ENCODE measurements around the gene RNF144B. TPM values are rescaled to one million over a fixed set of nuclear protein-coding genes. Genes with fewer than 3 reads are reported as not detected.
"Not testable (repeated sequence)": the region's sequence is repeated elsewhere in the genome, so short reads cannot be mapped to it uniquely, and the experiment has no call there.

The RNF144B gene
- total RNA-seq, 1 experiment from 2014 or later, result 7.7 TPM

DNA sequence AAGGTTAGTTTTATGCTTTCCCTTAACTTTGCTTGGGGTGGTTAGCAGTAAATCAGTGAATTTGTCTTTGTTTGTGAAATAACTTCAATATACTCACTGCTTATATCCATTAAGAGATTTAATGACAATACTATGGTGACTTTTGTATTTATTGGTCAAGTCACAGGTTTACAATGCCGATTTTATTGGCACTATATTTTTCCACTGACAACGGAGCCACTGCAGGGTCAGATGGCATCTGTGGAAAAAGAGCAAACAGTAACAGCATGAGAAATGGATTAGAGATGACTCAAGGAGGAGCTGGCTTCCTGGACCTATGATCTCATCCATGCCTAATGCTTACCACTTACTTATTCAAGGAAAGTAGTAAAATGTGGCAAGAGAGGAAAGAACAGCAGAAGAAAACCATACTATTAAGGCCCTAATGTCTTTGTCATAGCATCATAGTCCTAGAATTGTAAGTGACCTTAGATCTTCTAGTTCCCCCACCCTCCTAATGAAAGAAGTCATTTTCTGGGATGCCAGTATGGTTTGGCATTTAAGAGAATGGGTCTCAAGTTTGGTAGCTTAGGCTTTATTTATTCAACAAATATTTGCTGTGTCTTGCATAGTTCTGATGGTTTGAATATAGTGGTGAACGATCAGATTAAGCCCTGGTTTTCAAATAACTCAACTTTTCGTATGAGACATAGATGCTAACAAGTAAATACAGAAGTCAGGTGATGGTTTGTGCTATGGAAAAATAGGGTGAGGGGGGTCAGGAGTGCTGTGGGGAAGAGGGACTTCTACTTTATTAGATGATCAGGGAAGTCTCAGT lies 18.5 kb downstream of the RNF144B start:
- DNase-seq (ENCODE audit: extremely low read depth, low read depth), result peak; percentile 45

GRCh38 chr6:18406955-18407749 lies 20.0 kb downstream of the RNF144B start:
- DNase-seq (ENCODE audit: extremely low read depth, low read depth), result no peak

GRCh38 chr6:18409602-18410001 lies 22.5 kb downstream of the RNF144B start:
- not testable (repeated sequence) for DNase-seq (ENCODE audit: extremely low read depth, low read depth)

DNA sequence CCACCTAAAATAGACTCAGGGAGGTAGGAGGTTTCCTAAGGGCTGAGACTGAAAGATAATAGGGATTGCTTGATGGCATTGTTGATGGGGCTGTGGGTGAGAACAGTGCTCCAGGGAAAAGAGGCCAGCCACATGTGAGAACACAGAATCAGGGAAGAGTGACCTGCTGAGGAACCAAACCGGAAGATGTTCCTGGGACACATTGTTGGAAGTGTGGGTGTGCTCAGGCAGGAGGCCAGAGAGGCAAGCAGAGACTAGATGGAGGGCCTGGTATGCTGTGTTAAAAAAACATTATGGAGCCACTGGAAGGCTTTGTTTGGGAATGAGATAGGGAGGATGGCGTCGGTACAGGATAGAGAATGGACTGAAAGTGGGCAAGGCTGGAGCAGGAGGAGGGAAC lies 23.3 kb downstream of the RNF144B start:
- DNase-seq (ENCODE audit: extremely low read depth, low read depth), result no peak

GRCh38 chr6:18412068-18412467 lies 24.9 kb downstream of the RNF144B start:
- no peak for DNase-seq (ENCODE audit: extremely low read depth, low read depth)

- DNase-seq (ENCODE audit: extremely low read depth, low read depth), result no peak
These were observed 25.5 kb downstream of the RNF144B start for GRCh38 chr6:18412644-18413043.

- DNase-seq (ENCODE audit: extremely low read depth, low read depth), result no peak
These were observed 26.2 kb downstream of the RNF144B start for GRCh38 chr6:18413381-18413780.

DNA sequence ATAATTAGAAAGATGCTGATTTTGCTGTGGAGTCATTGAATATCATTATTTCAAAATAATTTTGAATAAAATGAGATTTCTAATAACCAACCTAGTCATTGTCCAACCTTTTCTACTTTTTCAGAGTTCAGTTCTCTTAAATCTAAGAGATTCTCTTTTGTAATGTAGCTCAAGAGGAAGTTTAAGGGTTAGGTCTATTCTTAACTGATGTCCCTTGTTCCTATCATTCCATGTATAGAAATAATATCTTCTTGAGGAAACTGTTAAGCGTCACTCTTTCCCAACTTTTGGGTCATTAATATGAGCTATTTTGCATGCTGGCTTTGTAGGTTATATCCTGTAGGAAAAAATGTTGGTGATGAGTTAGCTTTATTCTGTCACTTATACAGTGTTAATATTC lies 27.0 kb downstream of the RNF144B start:
- no peak for DNase-seq (ENCODE audit: extremely low read depth, low read depth)

GRCh38 chr6:18415207-18415606 lies 28.1 kb downstream of the RNF144B start:
- DNase-seq (ENCODE audit: extremely low read depth, low read depth), result no peak

GRCh38 chr6:18415671-18416340 lies 28.7 kb downstream of the RNF144B start:
- no peak for DNase-seq (ENCODE audit: extremely low read depth, low read depth)

DNA sequence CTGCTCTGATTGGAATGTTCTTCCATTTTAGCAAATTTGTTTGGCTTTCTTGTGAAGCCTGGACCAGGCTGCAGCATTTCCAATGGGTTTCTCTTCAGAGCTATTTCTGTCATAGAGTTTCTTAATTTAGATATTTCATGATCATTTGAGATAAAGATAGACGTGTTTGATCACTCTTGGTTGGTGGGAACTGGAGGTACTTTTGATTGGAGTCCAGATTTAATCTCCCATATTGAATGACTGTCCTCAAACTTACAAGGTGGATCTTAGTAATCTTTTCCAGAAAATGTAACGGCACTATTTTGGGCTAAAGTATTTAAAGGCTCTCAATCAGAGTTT lies 29.2 kb downstream of the RNF144B start:
- DNase-seq (ENCODE audit: extremely low read depth, low read depth), result no peak

DNA sequence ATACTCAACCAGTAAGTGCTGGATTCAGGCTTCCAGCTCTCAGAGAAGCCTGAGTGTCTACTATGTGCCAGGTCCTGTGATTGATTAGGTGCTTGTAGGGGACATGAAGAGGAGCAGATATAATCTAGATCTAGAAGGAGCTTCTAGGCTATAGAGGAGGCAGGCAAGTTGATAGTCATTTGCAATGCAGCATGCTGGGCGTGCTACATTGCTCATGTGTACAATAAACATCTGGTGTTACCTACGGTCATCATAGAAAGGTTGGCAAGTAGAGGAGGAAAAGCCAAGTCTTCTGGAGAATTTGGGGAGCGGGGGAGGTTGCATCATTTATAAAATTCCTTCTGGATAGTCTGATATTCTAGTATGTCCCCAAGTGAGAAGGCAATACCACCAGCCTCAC lies 33.2 kb downstream of the RNF144B start:
- DNase-seq (ENCODE audit: extremely low read depth, low read depth), result no peak

- no peak for DNase-seq (ENCODE audit: extremely low read depth, low read depth)
These were observed 35.0 kb downstream of the RNF144B start for GRCh38 chr6:18422136-18422535.

GRCh38 chr6:18423426-18423825 lies 36.3 kb downstream of the RNF144B start:
- DNase-seq (ENCODE audit: extremely low read depth, low read depth), result no peak

DNA sequence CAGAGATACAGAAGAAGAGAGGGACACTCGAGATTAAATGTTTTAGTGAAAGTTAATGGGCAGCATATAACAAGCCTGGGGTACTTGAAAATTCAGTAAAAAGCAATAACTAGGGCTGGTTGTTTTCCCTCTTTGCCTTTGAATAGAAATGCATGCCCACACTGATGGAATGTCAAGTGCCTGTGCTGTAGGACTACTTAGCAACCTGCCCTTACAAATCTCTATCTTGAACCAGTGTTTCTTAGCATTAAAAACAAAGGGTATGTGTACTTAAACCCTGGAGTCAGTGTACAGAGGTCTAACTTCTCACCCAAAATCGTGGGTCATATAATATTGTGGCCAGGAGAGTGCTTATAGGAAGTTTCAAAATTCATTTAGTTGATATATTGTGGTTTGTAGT lies 37.1 kb downstream of the RNF144B start:
- DNase-seq (ENCODE audit: extremely low read depth, low read depth), result no peak

DNA sequence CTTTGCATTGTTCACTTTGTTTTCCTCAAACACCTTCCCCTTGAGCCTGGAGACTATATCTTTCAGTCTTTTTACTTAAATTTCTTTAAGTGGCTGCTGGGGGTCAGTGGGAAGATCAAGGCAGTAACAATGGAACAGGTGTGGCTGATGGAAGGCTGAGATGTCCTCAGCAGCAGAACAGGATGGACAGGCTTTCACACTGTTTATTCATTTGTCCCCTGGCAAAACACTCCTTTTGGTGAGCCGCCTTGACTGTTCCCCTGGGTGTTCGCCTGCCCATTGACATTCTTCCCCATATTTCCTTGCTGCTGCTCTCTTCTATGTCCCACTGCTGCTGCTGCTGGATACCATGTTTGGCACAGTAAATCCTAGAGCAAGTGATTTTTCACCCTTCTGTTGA lies 38.1 kb downstream of the RNF144B start:
- no peak for DNase-seq (ENCODE audit: extremely low read depth, low read depth)

- no peak for DNase-seq (ENCODE audit: extremely low read depth, low read depth)
These were observed 40.1 kb downstream of the RNF144B start for GRCh38 chr6:18427296-18427695.

DNA sequence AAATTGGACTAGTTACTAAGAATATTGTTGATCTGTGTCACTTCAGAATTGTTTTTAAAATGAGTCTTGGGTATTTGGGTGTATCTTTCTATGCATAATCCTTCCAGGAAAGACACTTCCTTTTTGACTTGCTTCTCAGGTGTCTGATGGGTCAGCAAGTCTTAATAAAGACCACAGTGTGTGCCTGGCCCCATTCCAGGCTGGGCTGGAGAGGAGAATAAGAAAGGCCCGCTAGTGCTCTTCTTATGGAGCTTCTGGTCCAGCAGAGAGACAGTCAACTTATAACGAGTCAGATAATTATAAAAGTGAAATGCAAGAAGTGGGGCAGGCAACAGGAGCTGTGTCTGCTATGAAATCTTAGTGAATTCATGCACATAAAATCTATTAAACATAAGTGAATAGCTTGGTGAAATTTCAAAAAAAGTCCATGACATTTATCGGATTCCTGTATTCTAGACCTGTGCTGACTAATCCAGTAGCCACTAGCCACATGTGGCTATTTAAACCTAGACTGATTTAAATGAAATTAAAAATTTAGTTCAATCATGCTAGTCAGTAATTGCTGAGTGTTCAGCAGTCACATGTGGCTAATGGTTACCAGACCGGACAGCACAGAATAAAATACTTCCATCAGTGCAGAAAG lies 42.6 kb downstream of the RNF144B start:
- DNase-seq (ENCODE audit: extremely low read depth, low read depth), result no peak

DNA sequence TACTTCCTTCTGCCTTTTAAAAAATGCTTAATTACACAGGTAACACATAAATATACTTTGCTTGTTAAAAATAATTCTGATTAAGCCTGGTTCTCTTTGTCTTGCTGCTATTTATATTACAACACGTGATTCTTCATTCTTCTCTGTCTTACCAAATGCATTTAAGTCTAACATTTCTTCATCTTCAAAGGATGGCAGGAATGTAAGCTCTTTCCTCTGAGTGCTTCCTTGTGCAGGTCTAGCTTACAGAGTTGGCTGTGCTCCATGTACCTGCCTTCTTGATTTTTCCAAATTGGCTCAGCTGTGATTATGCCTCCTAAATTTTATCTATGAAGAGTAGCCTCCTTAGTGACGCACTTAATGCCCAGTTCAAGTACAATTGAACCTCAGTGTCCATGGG lies 44.4 kb downstream of the RNF144B start:
- DNase-seq (ENCODE audit: extremely low read depth, low read depth), result no peak

- DNase-seq (ENCODE audit: extremely low read depth, low read depth), result no peak
These were observed 45.0 kb downstream of the RNF144B start for GRCh38 chr6:18432180-18432579.

DNA sequence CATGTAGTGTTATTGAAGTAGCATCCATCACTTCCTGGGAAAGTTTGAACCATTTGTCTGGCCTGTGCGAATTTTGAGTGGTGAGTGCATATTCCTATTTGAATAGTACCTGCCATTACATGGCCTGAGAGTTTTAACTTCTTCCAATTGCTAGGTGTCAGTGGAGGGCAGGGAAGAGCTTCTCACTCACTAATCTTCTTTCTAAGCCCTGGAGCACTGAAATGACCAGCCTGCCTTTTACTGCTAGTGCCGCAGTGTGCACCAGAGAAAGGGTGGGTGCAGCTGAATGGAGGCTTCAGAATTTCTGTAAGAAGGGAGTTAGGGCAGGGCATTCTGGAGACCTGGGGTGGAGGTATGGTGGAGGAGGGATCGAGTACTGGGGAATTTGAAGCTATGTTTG lies 45.5 kb downstream of the RNF144B start:
- no peak for DNase-seq (ENCODE audit: extremely low read depth, low read depth)

Data from NCI-H460 (cell line).